Neuronal stem cell (in vitro differentiated cells): ENCODE data around the gene INTS7.
"Not testable (repeated sequence)": the region's sequence is repeated elsewhere in the genome, so short reads cannot be mapped to it uniquely, and the experiment has no call there.

ENCODE experiments used
- DNase-seq: peaks from one replicate; pipeline ENCODE4 v3.0.0-alpha.2; 2013; ENCODE audit warnings: low spot score
- H2AFZ ChIP-seq: one replicate; pipeline ENCODE4 v1.6.1; 2013; ENCODE audit warnings: mild to moderate bottlenecking, low read length, inconsistent platforms
- H2AK5ac ChIP-seq: 2 replicates; pipeline ENCODE4 v1.6.1; 2013; ENCODE audit warnings: low read depth, mild to moderate bottlenecking, inconsistent platforms, low read length, moderate library complexity, mixed read lengths
- H2BK120ac ChIP-seq: 2 replicates; pipeline ENCODE4 v1.6.1; 2013; ENCODE audit warnings: low read depth, mild to moderate bottlenecking, inconsistent platforms, low read length, moderate library complexity, mixed read lengths
- H2BK12ac ChIP-seq: one replicate; pipeline ENCODE4 v1.6.1; 2013; ENCODE audit warnings: low read length, inconsistent platforms
- H2BK15ac ChIP-seq: 2 replicates; pipeline ENCODE4 v1.6.1; 2013; ENCODE audit warnings: mild to moderate bottlenecking, low read length, inconsistent platforms, mixed read lengths
- H2BK5ac ChIP-seq: one replicate; pipeline ENCODE4 v1.6.1; 2013; ENCODE audit warnings: inconsistent platforms, mild to moderate bottlenecking, low read length, moderate library complexity
- H3K14ac ChIP-seq: one replicate; pipeline ENCODE4 v1.6.1; 2013; ENCODE audit warnings: low read length, inconsistent platforms
- H3K18ac ChIP-seq: 2 replicates; pipeline ENCODE4 v1.6.1; 2013; ENCODE audit warnings: low read length, inconsistent platforms
- H3K23ac ChIP-seq: 2 replicates; pipeline ENCODE4 v1.6.1; 2013; ENCODE audit warnings: low read depth, mild to moderate bottlenecking, mixed read lengths, low read length, inconsistent platforms; ENCODE audit not compliant: poor library complexity
- H3K27ac ChIP-seq: replicated peaks from 3 replicates; pipeline ENCODE4 v1.5.1; 2013; ENCODE audit warnings: low read length, inconsistent platforms
- H3K27me3 ChIP-seq, 3 experiments: 2 replicates each; pipeline ENCODE4 v1.6.1; 2013; ENCODE audit warnings: low read length in 3 of 3, mild to moderate bottlenecking in 2 of 3, inconsistent platforms in 1 of 3, low read depth in 1 of 3, mixed read lengths in 1 of 3, moderate library complexity in 1 of 3; ENCODE audit not compliant: control insufficient read depth in 3 of 3, insufficient read depth in 3 of 3
- H3K36me3 ChIP-seq, 2 donors: replicated peaks in 1 of 2; 2 replicates each; pipeline ENCODE4 v1.6.1; 2013; ENCODE audit warnings: low read length in 2 of 2; ENCODE audit not compliant: control insufficient read depth in 2 of 2, insufficient read depth in 2 of 2
- H3K4ac ChIP-seq: 2 replicates; pipeline ENCODE4 v1.6.1; 2013; ENCODE audit warnings: inconsistent platforms, mild to moderate bottlenecking, low read length, moderate library complexity
- H3K4me1 ChIP-seq, 2 donors: 1 replicate in 1 of 2; 2 replicates in 1 of 2; pipeline ENCODE4 v1.6.1; 2013; ENCODE audit warnings: low read length in 2 of 2, low read depth in 1 of 2; ENCODE audit not compliant: control insufficient read depth in 2 of 2, insufficient read depth in 1 of 2
- H3K4me2 ChIP-seq: one replicate; pipeline ENCODE4 v1.6.1; 2013; ENCODE audit warnings: mild to moderate bottlenecking, low read length, inconsistent platforms; ENCODE audit not compliant: insufficient read depth, poor library complexity, severe bottlenecking
- H3K4me3 ChIP-seq, 2 donors: 2 replicates each; pipeline ENCODE4 v1.5.1; 2013; ENCODE audit warnings: low read length in 2 of 2, mild to moderate bottlenecking in 2 of 2, inconsistent platforms in 1 of 2, moderate library complexity in 1 of 2
- H3K79me1 ChIP-seq: one replicate; pipeline ENCODE4 v1.6.1; 2013; ENCODE audit warnings: low read depth, mild to moderate bottlenecking, inconsistent platforms, low read length, moderate library complexity
- H3K9ac ChIP-seq: one replicate; pipeline ENCODE4 v1.6.1; 2013; ENCODE audit warnings: mild to moderate bottlenecking, low read depth, low read length, inconsistent platforms; ENCODE audit not compliant: poor library complexity
- H3K9me3 ChIP-seq, 2 donors: replicated peaks in 1 of 2; 2 replicates each; pipeline versions ENCODE3 to v1.6.1; 2013; ENCODE audit warnings: low read length in 2 of 2, mild to moderate bottlenecking in 2 of 2, inconsistent platforms in 1 of 2, low read depth in 1 of 2, mixed read lengths in 1 of 2, moderate library complexity in 1 of 2; ENCODE audit not compliant: control insufficient read depth in 2 of 2, insufficient read depth in 1 of 2
- H4K8ac ChIP-seq: one replicate; pipeline ENCODE4 v1.6.1; 2013; ENCODE audit warnings: low read depth, mild to moderate bottlenecking, inconsistent platforms, low read length, moderate library complexity
- H4K91ac ChIP-seq: one replicate; pipeline ENCODE4 v1.6.1; 2013; ENCODE audit warnings: low read length, low read depth, mild to moderate bottlenecking, inconsistent platforms; ENCODE audit not compliant: poor library complexity
- WGBS, 2 donors: extraction: QIAGEN DNeasy Blood & Tissue Kit; methylation state at CpG; one replicate each; pipeline ENCODE4 v1.1.7; 2013; ENCODE audit warnings: missing lambda C conversion rate in 2 of 2, mixed read lengths in 1 of 2; ENCODE audit not compliant: insufficient read length in 2 of 2, insufficient replicate concordance in 1 of 2; ENCODE audit errors: extremely low coverage in 2 of 2; 5-methylcytosine and 5-hydroxymethylcytosine counted together

Gene INTS7

GRCh38 chr1:212002536-212002935 is 32.8 kb downstream of the INTS7 start:
- H3K79me1 ChIP-seq, result no peaks in the 10 kb centered on the region
- H3K4ac ChIP-seq, result no peak overlapping the region
- no peak overlapping the region for H2BK15ac ChIP-seq
- no peak overlapping the region for H2BK5ac ChIP-seq
- no peak overlapping the region for H2BK12ac ChIP-seq
- H2BK120ac ChIP-seq, result no peak overlapping the region
- H3K9ac ChIP-seq, result no peak overlapping the region
- no peak overlapping the region for H3K4me3 ChIP-seq
- no peaks in the 10 kb centered on the region for H3K9me3 ChIP-seq
- WGBS, 2 donors, result no CpG with 5 or more reads among the region's 3 CpGs
- peaks cover 1 to 89% of the 10 kb centered on the region in 2 donors for H3K36me3 ChIP-seq
- H3K18ac ChIP-seq, result no peak overlapping the region
- H3K4me2 ChIP-seq, result no peak overlapping the region
- H3K23ac ChIP-seq, result no peak overlapping the region
- H2AFZ ChIP-seq, result no peak overlapping the region
- H4K8ac ChIP-seq, result no peak overlapping the region
- H3K27ac ChIP-seq, result no peak overlapping the region
- H4K91ac ChIP-seq, result no peak overlapping the region
- no peaks in the 10 kb centered on the region for H3K27me3 ChIP-seq
- H2AK5ac ChIP-seq, result no peak overlapping the region
- no peak overlapping the region for H3K14ac ChIP-seq
- no peaks in the 10 kb centered on the region for H3K4me1 ChIP-seq
- DNase-seq, result no peak

GRCh38 chr1:211997426-211997825 is 37.9 kb downstream of the INTS7 start:
- not testable (repeated sequence) for H3K4me2 ChIP-seq, H3K23ac ChIP-seq, H3K9ac ChIP-seq, H2BK15ac ChIP-seq, H3K4me3 ChIP-seq, H2BK12ac ChIP-seq, H3K4me1 ChIP-seq, H4K91ac ChIP-seq, H3K18ac ChIP-seq, H4K8ac ChIP-seq, H2BK120ac ChIP-seq, H3K27ac ChIP-seq, H3K14ac ChIP-seq, H3K79me1 ChIP-seq, H3K9me3 ChIP-seq, DNase-seq, H3K27me3 ChIP-seq, H2BK5ac ChIP-seq, H3K4ac ChIP-seq, H2AK5ac ChIP-seq, H2AFZ ChIP-seq
- no CpG with 5 or more reads among the region's 4 CpGs for WGBS, 2 donors
- H3K36me3 ChIP-seq, result peaks cover 2 to 65% of the 10 kb centered on the region in 2 donors

- H2AK5ac ChIP-seq, result no peak overlapping the region
- H3K27ac ChIP-seq, result no peak overlapping the region
- H3K4ac ChIP-seq, result no peak overlapping the region
- H3K4me1 ChIP-seq, result no peaks in the 10 kb centered on the region
- H3K23ac ChIP-seq, result no peak overlapping the region
- no peaks in the 10 kb centered on the region for H3K27me3 ChIP-seq
- H2BK120ac ChIP-seq, result no peak overlapping the region
- H3K4me2 ChIP-seq, result no peak overlapping the region
- H3K18ac ChIP-seq, result no peak overlapping the region
- H4K91ac ChIP-seq, result no peak overlapping the region
- H3K4me3 ChIP-seq, result no peak overlapping the region
- H4K8ac ChIP-seq, result no peak overlapping the region
- no peak overlapping the region for H3K14ac ChIP-seq
- H2BK12ac ChIP-seq, result no peak overlapping the region
- H2AFZ ChIP-seq, result no peak overlapping the region
- no peaks in the 10 kb centered on the region for H3K79me1 ChIP-seq
- H3K9ac ChIP-seq, result no peak overlapping the region
- H2BK5ac ChIP-seq, result no peak overlapping the region
- no peaks in the 10 kb centered on the region for H3K9me3 ChIP-seq
- no peak for DNase-seq
- H2BK15ac ChIP-seq, result no peak overlapping the region
- H3K36me3 ChIP-seq, result peaks cover 2 to 56% of the 10 kb centered on the region in 2 donors
Observed at GRCh38 chr1:211991695-211992094, 43.7 kb downstream of the INTS7 start.

GRCh38 chr1:211986628-211987254 is 48.6 kb downstream of the INTS7 start:
- Histone ChIP-seq H3K14ac (no peak overlapping the region), H2BK5ac (no peak overlapping the region), H3K9ac (no peak overlapping the region), H3K79me1 (no peaks in the 10 kb centered on the region), H3K4me1 (no peaks in the 10 kb centered on the region), H3K4ac (no peak overlapping the region), H3K4me2 (no peak overlapping the region), H4K91ac (no peak overlapping the region), H3K36me3 (peaks cover 9 to 78% of the 10 kb centered on the region in 2 donors), H2BK120ac (no peak overlapping the region), H4K8ac (no peak overlapping the region), H3K23ac (no peak overlapping the region), H3K27me3 (no peaks in the 10 kb centered on the region), H3K4me3 (no peak overlapping the region), H2BK15ac (no peak overlapping the region), H2AK5ac (no peak overlapping the region), H3K9me3 (no peaks in the 10 kb centered on the region), H3K18ac (no peak overlapping the region), H2BK12ac (no peak overlapping the region), H3K27ac (no peak overlapping the region), H2AFZ (no peak overlapping the region)
- no peak for DNase-seq
- no CpG with 5 or more reads among the region's 7 CpGs for WGBS, 2 donors
